ENCODE measurements around the gene ENTREP1.
A peak's percentile ranks its signal among the peaks of the same experiment; 100 is the strongest.

The ENTREP1 gene

DNA sequence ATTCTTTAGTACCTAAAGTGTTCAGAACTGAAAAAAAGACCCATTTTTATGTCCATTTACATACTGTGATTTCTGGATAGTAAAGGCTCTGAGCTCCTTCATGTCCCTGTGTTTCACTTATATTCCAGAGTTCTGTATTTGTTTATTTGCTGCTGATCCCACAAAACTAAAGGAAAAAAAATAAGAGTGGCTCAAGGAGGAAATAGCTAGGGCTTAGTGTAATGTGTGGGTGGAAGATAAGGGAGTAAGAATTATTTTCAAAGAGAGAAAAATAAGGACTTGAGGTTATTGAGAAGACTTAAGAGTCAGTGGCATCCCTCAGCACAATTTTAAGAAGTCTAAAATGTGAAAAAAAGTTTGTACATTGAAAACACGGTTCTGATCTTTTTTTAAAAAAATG lies 46.0 kb downstream of the ENTREP1 start:
- Histone ChIP-seq H3K36me3 (ENCODE audit: control insufficient read depth, insufficient read depth, low read length) (peaks cover 3% of the 10 kb centered on the region; the same call in 1 of the 2 replicates), H3K4me1 (ENCODE audit: control insufficient read depth, insufficient read depth, low read length) (peaks cover 5% of the 10 kb centered on the region), H3K4me3 (ENCODE audit: low read depth, low read length) (no peak overlapping the region), H3K9ac (ENCODE audit: low read depth, low read length) (no peak overlapping the region), H3K27me3 (ENCODE audit: control insufficient read depth, insufficient read depth, low read length) (no peaks in the 10 kb centered on the region), H3K9me3 (ENCODE audit: control insufficient read depth, insufficient read depth, low read length) (no peaks in the 10 kb centered on the region), H3K27ac (ENCODE audit: low read depth, low read length) (no peak overlapping the region)

DNA sequence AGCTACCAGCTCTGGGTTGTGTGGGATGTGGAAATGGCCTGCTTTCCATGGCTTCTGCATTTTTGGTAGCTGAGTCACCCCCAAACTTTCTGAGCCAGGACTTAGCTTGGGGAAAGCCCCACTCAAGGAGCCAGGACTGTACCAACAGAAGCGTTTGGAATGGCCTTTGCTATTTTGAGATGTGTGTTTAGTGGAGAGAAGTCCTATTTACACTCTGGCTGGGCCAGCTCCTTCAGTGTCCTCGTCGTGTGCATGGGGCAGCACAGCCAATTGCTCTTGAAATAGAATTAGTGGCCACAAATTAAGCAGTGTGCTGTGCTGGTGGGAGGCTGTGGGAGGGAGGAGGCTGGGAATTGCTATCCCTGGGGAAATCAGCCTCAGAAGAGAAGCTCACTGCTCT lies 51.6 kb downstream of the ENTREP1 start:
- H3K27me3 ChIP-seq (ENCODE audit: control insufficient read depth, insufficient read depth, low read length) = no peaks in the 10 kb centered on the region
- H3K36me3 ChIP-seq (ENCODE audit: control insufficient read depth, insufficient read depth, low read length) = peaks cover 14% of the 10 kb centered on the region; the same call in 1 of the 2 replicates
- H3K9me3 ChIP-seq (ENCODE audit: control insufficient read depth, insufficient read depth, low read length) = no peaks in the 10 kb centered on the region
- H3K27ac ChIP-seq (ENCODE audit: low read depth, low read length) = peak overlapping the region; percentile 24
- H3K9ac ChIP-seq (ENCODE audit: low read depth, low read length) = no peak overlapping the region
- no peak overlapping the region for H3K4me3 ChIP-seq (ENCODE audit: low read depth, low read length)
- peaks cover 5% of the 10 kb centered on the region for H3K4me1 ChIP-seq (ENCODE audit: control insufficient read depth, insufficient read depth, low read length)

DNA sequence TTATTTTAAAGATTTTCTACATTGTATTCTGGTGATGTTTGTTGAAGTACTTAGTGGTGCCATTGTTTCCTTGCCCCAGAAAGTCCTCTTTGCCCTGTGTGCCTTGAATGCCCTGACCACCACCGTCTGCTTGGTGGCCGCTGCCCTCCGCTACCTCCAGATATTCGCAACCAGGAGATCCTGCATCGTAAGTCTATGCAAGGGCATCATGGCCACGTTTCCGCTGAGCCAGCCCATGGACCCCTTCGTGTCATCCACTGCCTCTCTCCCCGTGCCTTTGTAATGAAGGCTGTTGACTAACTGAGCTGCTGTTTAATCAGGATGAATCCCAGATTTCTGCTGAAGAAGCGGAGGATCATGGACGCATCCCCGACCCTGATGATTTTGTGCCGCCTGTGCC lies 52.3 kb downstream of the ENTREP1 start:
- H3K27ac ChIP-seq (ENCODE audit: low read depth, low read length) = no peak overlapping the region
- no peak overlapping the region for H3K9ac ChIP-seq (ENCODE audit: low read depth, low read length)

GRCh38 chr9:69377981-69378380 lies 53.0 kb downstream of the ENTREP1 start:
- no peaks in the 10 kb centered on the region for H3K27me3 ChIP-seq (ENCODE audit: control insufficient read depth, insufficient read depth, low read length)
- H3K9me3 ChIP-seq (ENCODE audit: control insufficient read depth, insufficient read depth, low read length) = no peaks in the 10 kb centered on the region
- H3K4me1 ChIP-seq (ENCODE audit: control insufficient read depth, insufficient read depth, low read length) = peaks cover 5% of the 10 kb centered on the region
- no peak overlapping the region for H3K27ac ChIP-seq (ENCODE audit: low read depth, low read length)
- H3K36me3 ChIP-seq (ENCODE audit: control insufficient read depth, insufficient read depth, low read length) = peaks cover 14% of the 10 kb centered on the region; the same call in 1 of the 2 replicates
- no peak overlapping the region for H3K9ac ChIP-seq (ENCODE audit: low read depth, low read length)
- no peak overlapping the region for H3K4me3 ChIP-seq (ENCODE audit: low read depth, low read length)

More for the DNA sequence above, 52.3 kb downstream of the ENTREP1 start:
- no peaks in the 10 kb centered on the region for H3K9me3 ChIP-seq (ENCODE audit: control insufficient read depth, insufficient read depth, low read length)
- peaks cover 5% of the 10 kb centered on the region for H3K4me1 ChIP-seq (ENCODE audit: control insufficient read depth, insufficient read depth, low read length)
- peaks cover 14% of the 10 kb centered on the region; the same call in 1 of the 2 replicates for H3K36me3 ChIP-seq (ENCODE audit: control insufficient read depth, insufficient read depth, low read length)
- H3K27me3 ChIP-seq (ENCODE audit: control insufficient read depth, insufficient read depth, low read length) = no peaks in the 10 kb centered on the region
- no peak overlapping the region for H3K4me3 ChIP-seq (ENCODE audit: low read depth, low read length)

DNA sequence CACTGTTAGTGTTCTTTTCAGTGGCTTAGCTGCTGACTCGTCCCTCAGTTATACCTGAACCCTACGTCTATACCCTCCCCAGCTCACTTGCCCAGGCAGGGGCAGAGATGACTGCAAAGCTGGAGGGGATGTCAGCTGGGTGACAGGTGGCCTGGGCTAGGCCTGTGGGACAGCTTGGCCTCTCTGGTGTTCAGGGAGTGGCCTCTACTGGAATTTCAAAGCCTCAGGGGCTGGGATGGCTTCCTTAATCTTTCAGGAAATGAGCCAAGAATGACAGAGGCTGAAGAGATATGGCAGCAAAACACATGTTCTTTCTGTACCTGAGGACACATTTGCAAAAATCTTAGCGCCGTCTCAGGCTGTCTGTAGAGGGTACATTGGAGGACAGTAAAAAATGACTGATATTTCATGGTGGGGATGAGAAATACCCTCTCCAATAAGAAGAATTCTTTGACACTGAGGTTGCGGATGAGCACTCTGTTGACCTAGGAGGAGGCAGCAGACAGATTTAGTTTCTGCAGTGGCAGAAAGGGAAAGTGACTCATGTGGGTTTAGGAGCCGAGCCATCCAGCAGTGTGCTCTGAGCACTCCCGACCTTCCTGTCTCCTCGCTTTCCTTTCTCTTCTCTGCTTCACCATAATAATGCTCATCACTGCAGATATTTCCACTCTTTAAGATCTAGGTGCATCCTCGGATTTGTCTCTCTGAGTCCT lies 54.4 kb downstream of the ENTREP1 start:
- Histone ChIP-seq H3K9me3 (ENCODE audit: control insufficient read depth, insufficient read depth, low read length) (no peaks in the 10 kb centered on the region), H3K27ac (ENCODE audit: low read depth, low read length) (peak overlapping the region; percentile 22), H3K4me1 (ENCODE audit: control insufficient read depth, insufficient read depth, low read length) (peaks cover 5% of the 10 kb centered on the region), H3K9ac (ENCODE audit: low read depth, low read length) (no peak overlapping the region), H3K27me3 (ENCODE audit: control insufficient read depth, insufficient read depth, low read length) (no peaks in the 10 kb centered on the region), H3K36me3 (ENCODE audit: control insufficient read depth, insufficient read depth, low read length) (peaks cover 17% of the 10 kb centered on the region; the same call in 1 of the 2 replicates), H3K4me3 (ENCODE audit: low read depth, low read length) (no peak overlapping the region)

DNA sequence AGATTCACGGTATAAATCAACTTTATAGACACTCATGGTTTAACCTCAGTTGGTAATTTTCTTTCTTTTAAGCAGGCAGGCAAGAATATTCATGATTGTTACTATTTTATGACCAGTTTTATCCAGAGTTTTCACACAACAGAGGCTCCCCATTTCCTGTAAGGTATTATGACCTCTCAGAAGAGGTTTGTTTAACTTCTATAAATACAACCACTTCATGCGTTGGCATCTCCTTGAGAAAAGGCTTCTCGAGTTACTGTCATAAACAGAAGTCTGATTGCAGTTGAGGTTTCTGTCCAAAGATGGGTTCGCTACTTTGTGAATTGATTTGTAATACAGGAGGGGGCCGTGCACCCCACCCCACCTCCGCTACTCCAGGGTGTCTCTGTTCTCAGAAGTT lies 55.3 kb downstream of the ENTREP1 start:
- H3K4me3 ChIP-seq (ENCODE audit: low read depth, low read length) = no peak overlapping the region

DNA sequence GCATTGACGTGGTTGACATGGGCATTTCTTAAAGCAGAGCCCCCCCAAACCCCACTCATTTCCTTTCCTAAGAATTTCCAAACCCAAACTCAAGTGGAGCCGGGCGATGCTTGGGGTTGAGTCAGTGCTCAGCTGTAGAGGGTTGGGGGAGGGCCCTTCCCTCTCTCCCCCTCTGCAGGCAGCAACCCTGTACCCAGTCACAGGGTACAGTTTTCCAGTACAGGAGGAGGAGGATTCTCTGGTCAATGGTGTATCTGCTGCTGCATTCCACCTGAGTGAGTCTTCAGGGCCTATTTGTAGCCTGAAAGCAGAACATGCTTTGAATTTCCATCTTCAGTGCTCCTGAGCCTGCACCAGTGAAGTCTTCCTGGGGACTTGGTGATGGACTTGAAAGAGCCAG lies 55.8 kb downstream of the ENTREP1 start:
- peaks cover 16% of the 10 kb centered on the region for H3K36me3 ChIP-seq (ENCODE audit: control insufficient read depth, insufficient read depth, low read length)
- no peaks in the 10 kb centered on the region for H3K9me3 ChIP-seq (ENCODE audit: control insufficient read depth, insufficient read depth, low read length)
- no peak overlapping the region for H3K9ac ChIP-seq (ENCODE audit: low read depth, low read length)
- peaks cover 6% of the 10 kb centered on the region; the same call in 1 of the 2 replicates for H3K4me1 ChIP-seq (ENCODE audit: control insufficient read depth, insufficient read depth, low read length)
- no peak overlapping the region for H3K27ac ChIP-seq (ENCODE audit: low read depth, low read length)
- H3K4me3 ChIP-seq (ENCODE audit: low read depth, low read length) = no peak overlapping the region
- H3K27me3 ChIP-seq (ENCODE audit: control insufficient read depth, insufficient read depth, low read length) = no peaks in the 10 kb centered on the region

More for the DNA sequence above, 55.3 kb downstream of the ENTREP1 start:
- H3K4me1 ChIP-seq (ENCODE audit: control insufficient read depth, insufficient read depth, low read length) = peaks cover 4% of the 10 kb centered on the region
- H3K9ac ChIP-seq (ENCODE audit: low read depth, low read length) = no peak overlapping the region
- H3K9me3 ChIP-seq (ENCODE audit: control insufficient read depth, insufficient read depth, low read length) = no peaks in the 10 kb centered on the region
- no peaks in the 10 kb centered on the region for H3K27me3 ChIP-seq (ENCODE audit: control insufficient read depth, insufficient read depth, low read length)
- peaks cover 17% of the 10 kb centered on the region; the same call in 1 of the 2 replicates for H3K36me3 ChIP-seq (ENCODE audit: control insufficient read depth, insufficient read depth, low read length)
- no peak overlapping the region for H3K27ac ChIP-seq (ENCODE audit: low read depth, low read length)

- Histone ChIP-seq H3K27me3 (ENCODE audit: control insufficient read depth, insufficient read depth, low read length) (no peaks in the 10 kb centered on the region), H3K27ac (ENCODE audit: low read depth, low read length) (no peak overlapping the region), H3K36me3 (ENCODE audit: control insufficient read depth, insufficient read depth, low read length) (peaks cover 17% of the 10 kb centered on the region), H3K4me3 (ENCODE audit: low read depth, low read length) (no peak overlapping the region), H3K9me3 (ENCODE audit: control insufficient read depth, insufficient read depth, low read length) (no peaks in the 10 kb centered on the region), H3K9ac (ENCODE audit: low read depth, low read length) (no peak overlapping the region), H3K4me1 (ENCODE audit: control insufficient read depth, insufficient read depth, low read length) (peaks cover 9% of the 10 kb centered on the region; the same call in 1 of the 2 replicates)
Measured at GRCh38 chr9:69382135-69382534, 57.1 kb downstream of the ENTREP1 start.

DNA sequence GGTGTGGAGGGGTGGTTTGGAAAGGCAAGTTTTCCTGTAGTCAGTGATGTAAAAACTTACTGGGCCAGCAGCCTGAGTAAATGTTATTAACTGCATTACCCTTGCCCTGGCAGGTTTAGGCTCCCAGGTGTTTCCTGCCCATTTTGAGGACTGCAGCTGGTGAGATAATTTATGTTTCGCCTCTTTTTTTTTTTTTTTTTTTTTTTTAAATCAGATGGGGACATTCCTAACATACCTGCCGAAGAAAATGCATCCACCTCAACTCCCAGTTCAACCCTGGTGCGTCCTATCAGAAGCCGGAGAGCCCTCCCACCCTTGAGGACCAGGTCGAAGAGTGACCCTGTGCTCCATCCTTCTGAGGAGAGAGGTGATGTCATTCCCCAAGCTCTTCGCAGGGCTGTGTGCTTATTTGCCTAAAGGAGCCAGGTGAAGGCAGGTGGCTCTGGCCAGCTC lies 60.6 kb downstream of the ENTREP1 start:
- H3K9ac ChIP-seq (ENCODE audit: low read depth, low read length) = no peak overlapping the region
- no peak overlapping the region for H3K4me3 ChIP-seq (ENCODE audit: low read depth, low read length)
- peaks cover 23% of the 10 kb centered on the region for H3K36me3 ChIP-seq (ENCODE audit: control insufficient read depth, insufficient read depth, low read length)
- no peaks in the 10 kb centered on the region for H3K9me3 ChIP-seq (ENCODE audit: control insufficient read depth, insufficient read depth, low read length)
- no peak overlapping the region for H3K27ac ChIP-seq (ENCODE audit: low read depth, low read length)
- H3K27me3 ChIP-seq (ENCODE audit: control insufficient read depth, insufficient read depth, low read length) = no peaks in the 10 kb centered on the region
- H3K4me1 ChIP-seq (ENCODE audit: control insufficient read depth, insufficient read depth, low read length) = peaks cover 9% of the 10 kb centered on the region; the same call in 1 of the 2 replicates

- Histone ChIP-seq H3K9ac (ENCODE audit: low read depth, low read length) (no peak overlapping the region), H3K36me3 (ENCODE audit: control insufficient read depth, insufficient read depth, low read length) (peaks cover 23% of the 10 kb centered on the region), H3K4me1 (ENCODE audit: control insufficient read depth, insufficient read depth, low read length) (peaks cover 9% of the 10 kb centered on the region; the same call in 1 of the 2 replicates), H3K9me3 (ENCODE audit: control insufficient read depth, insufficient read depth, low read length) (no peaks in the 10 kb centered on the region), H3K27me3 (ENCODE audit: control insufficient read depth, insufficient read depth, low read length) (no peaks in the 10 kb centered on the region), H3K27ac (ENCODE audit: low read depth, low read length) (no peak overlapping the region), H3K4me3 (ENCODE audit: low read depth, low read length) (no peak overlapping the region)
Measured at GRCh38 chr9:69386651-69387050, 61.6 kb downstream of the ENTREP1 start.

- Histone ChIP-seq H3K27me3 (ENCODE audit: control insufficient read depth, insufficient read depth, low read length) (no peaks in the 10 kb centered on the region), H3K4me3 (ENCODE audit: low read depth, low read length) (no peak overlapping the region), H3K36me3 (ENCODE audit: control insufficient read depth, insufficient read depth, low read length) (peaks cover 29% of the 10 kb centered on the region), H3K9ac (ENCODE audit: low read depth, low read length) (no peak overlapping the region), H3K4me1 (ENCODE audit: control insufficient read depth, insufficient read depth, low read length) (peaks cover 9% of the 10 kb centered on the region; the same call in 1 of the 2 replicates), H3K27ac (ENCODE audit: low read depth, low read length) (no peak overlapping the region), H3K9me3 (ENCODE audit: control insufficient read depth, insufficient read depth, low read length) (no peaks in the 10 kb centered on the region)
Measured at GRCh38 chr9:69388596-69388995, 63.6 kb downstream of the ENTREP1 start.
